Loucy (cell line): ENCODE results near the gene CELF2.

Experiments used
- H2AFZ ChIP-seq: fragments of 200-600 bp; sonication (generic); 2 replicates; pipeline ENCODE4 v1.6.0; 2016; ENCODE audit warnings: antibody characterized with exemption, mild to moderate bottlenecking, low read length, moderate library complexity
- H3F3A ChIP-seq: fragments of 200-600 bp; 2 replicates; pipeline ENCODE4 v1.6.0; 2016; ENCODE audit warnings: antibody characterized with exemption, low read depth, mild to moderate bottlenecking
- H3K27me3 ChIP-seq: fragments of 200-600 bp; sonication (generic); 2 replicates; pipeline ENCODE4 v1.6.1; 2014; ENCODE audit warnings: low read length, mild to moderate bottlenecking; ENCODE audit not compliant: insufficient read depth, poor library complexity, severe bottlenecking
- H3K36me3 ChIP-seq: fragments of 200-600 bp; sonication (generic); 2 replicates; pipeline ENCODE4 v1.6.1; 2016; ENCODE audit warnings: low read length; ENCODE audit not compliant: insufficient read depth
- H3K4me1 ChIP-seq: fragments of 200-600 bp; sonication (generic); 2 replicates; pipeline ENCODE4 v1.5.1; 2014; ENCODE audit warnings: low read length, mild to moderate bottlenecking; ENCODE audit not compliant: insufficient read depth, poor library complexity, severe bottlenecking
- H3K4me2 ChIP-seq: fragments of 200-600 bp; sonication (generic); 2 replicates; pipeline ENCODE4 v1.6.0; 2014; ENCODE audit warnings: antibody characterized with exemption, low read length, low read depth, mild to moderate bottlenecking; ENCODE audit not compliant: poor library complexity, severe bottlenecking
- H3K4me3 ChIP-seq: fragments of 200-600 bp; sonication (generic); 2 replicates; pipeline ENCODE4 v1.5.1; 2014; ENCODE audit warnings: low read length, mild to moderate bottlenecking, mixed read lengths; ENCODE audit not compliant: poor library complexity, severe bottlenecking
- H3K79me2 ChIP-seq: fragments of 200-600 bp; sonication (generic); 2 replicates; pipeline ENCODE4 v1.6.1; 2014; ENCODE audit warnings: low read length; ENCODE audit not compliant: insufficient read depth
- H3K9ac ChIP-seq: fragments of 200-600 bp; sonication (generic); 2 replicates; pipeline ENCODE4 v1.6.0; 2014; ENCODE audit warnings: mild to moderate bottlenecking, low read depth, low read length, moderate library complexity; ENCODE audit not compliant: poor library complexity, severe bottlenecking
- H3K9me2 ChIP-seq: fragments of 200-600 bp; sonication (generic); replicated peaks from 2 replicates; pipeline ENCODE4 v1.6.1; 2016; ENCODE audit warnings: low read depth, low read length, mixed read lengths
- H3K9me3 ChIP-seq: fragments of 200-600 bp; sonication (generic); 2 replicates; pipeline ENCODE4 v1.6.1; 2014; ENCODE audit warnings: mild to moderate bottlenecking, antibody characterized with exemption, low read length, low read depth; ENCODE audit not compliant: insufficient read depth
- H4K20me1 ChIP-seq: fragments of 200-600 bp; sonication (generic); 2 replicates; pipeline ENCODE4 v1.6.0; 2014; ENCODE audit warnings: antibody characterized with exemption, low read length, mild to moderate bottlenecking; ENCODE audit not compliant: insufficient read depth, poor library complexity, severe bottlenecking
- CTCF ChIP-seq: fragments of 200-600 bp; sonication (generic); conservative IDR thresholded peaks from 2 replicates; pipeline ENCODE4 v1.5.1; 2014; ENCODE audit warnings: mild to moderate bottlenecking, antibody characterized with exemption, low read length
- EZH2phosphoT487 ChIP-seq: fragments of 200-600 bp; IDR thresholded peaks from 2 replicates; pipeline ENCODE4 v1.6.1; 2018; ENCODE audit warnings: antibody characterized with exemption, mild to moderate bottlenecking, moderate library complexity, borderline replicate concordance

Gene CELF2

DNA sequence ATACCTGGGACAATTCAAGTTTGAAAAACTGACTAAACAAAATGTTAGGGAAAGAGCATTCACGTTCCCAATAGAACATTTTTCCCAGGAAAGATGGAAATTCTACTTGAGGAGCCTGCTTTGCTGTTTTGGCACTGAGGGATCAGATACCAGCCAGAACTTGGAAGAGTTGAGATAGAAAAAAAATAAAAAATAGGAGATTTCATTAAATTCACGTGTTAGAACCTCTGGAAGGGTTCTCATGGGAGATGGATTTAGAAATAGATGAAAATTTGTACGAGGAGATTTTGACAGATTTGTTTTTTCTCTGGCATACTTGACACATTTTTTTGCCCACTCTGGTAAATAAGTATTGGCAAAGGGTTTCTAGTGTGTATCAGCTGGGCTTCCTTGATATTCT is 63.7 kb downstream of the CELF2 start:
- no peaks in the 10 kb centered on the region for H3F3A ChIP-seq
- H3K4me2 ChIP-seq, result no peak overlapping the region
- H4K20me1 ChIP-seq, result no peaks in the 10 kb centered on the region
- H3K9me2 ChIP-seq, result no peaks in the 10 kb centered on the region
- no peak overlapping the region for H2AFZ ChIP-seq
- H3K79me2 ChIP-seq, result no peaks in the 10 kb centered on the region
- H3K4me1 ChIP-seq, result no peaks in the 10 kb centered on the region
- TF ChIP-seq CTCF (no peak), EZH2phosphoT487 (no peak)
- no peak overlapping the region for H3K9ac ChIP-seq
- H3K27me3 ChIP-seq, result no peaks in the 10 kb centered on the region
- no peak overlapping the region for H3K4me3 ChIP-seq
- H3K36me3 ChIP-seq, result no peaks in the 10 kb centered on the region
- no peaks in the 10 kb centered on the region for H3K9me3 ChIP-seq

GRCh38 chr10:11082526-11082925 is 64.9 kb downstream of the CELF2 start:
- TF ChIP-seq CTCF (no peak), EZH2phosphoT487 (no peak)
- no peaks in the 10 kb centered on the region for H3K27me3 ChIP-seq
- no peaks in the 10 kb centered on the region for H3K79me2 ChIP-seq

GRCh38 chr10:11083051-11083450 is 65.4 kb downstream of the CELF2 start:
- no peaks in the 10 kb centered on the region for H3K4me1 ChIP-seq
- TF ChIP-seq EZH2phosphoT487 (no peak), CTCF (no peak)
- H3K4me3 ChIP-seq, result no peak overlapping the region
- H3K9ac ChIP-seq, result no peak overlapping the region
- no peaks in the 10 kb centered on the region for H3K79me2 ChIP-seq
- H3K9me3 ChIP-seq, result no peaks in the 10 kb centered on the region
- no peaks in the 10 kb centered on the region for H3F3A ChIP-seq
- H3K4me2 ChIP-seq, result no peak overlapping the region
- H4K20me1 ChIP-seq, result no peaks in the 10 kb centered on the region
- H2AFZ ChIP-seq, result no peak overlapping the region
- H3K36me3 ChIP-seq, result no peaks in the 10 kb centered on the region
- H3K27me3 ChIP-seq, result no peaks in the 10 kb centered on the region
- no peaks in the 10 kb centered on the region for H3K9me2 ChIP-seq

More at GRCh38 chr10:11082526-11082925, 64.9 kb downstream of the CELF2 start:
- Histone ChIP-seq H3K36me3 (no peaks in the 10 kb centered on the region), H4K20me1 (no peaks in the 10 kb centered on the region), H2AFZ (no peak overlapping the region), H3K4me2 (no peak overlapping the region), H3K9me3 (no peaks in the 10 kb centered on the region), H3F3A (no peaks in the 10 kb centered on the region), H3K4me3 (no peak overlapping the region), H3K4me1 (no peaks in the 10 kb centered on the region), H3K9me2 (no peaks in the 10 kb centered on the region), H3K9ac (no peak overlapping the region)
